NCI-H748 (cell line): ENCODE measurements around the gene NR6A1.

ENCODE experiments used
- DNase-seq: peaks from one replicate; lab custom pipeline; 2025; ENCODE audit not compliant: unreplicated experiment; lab: John Stamatoyannopoulos, UW

NR6A1 gene

DNA sequence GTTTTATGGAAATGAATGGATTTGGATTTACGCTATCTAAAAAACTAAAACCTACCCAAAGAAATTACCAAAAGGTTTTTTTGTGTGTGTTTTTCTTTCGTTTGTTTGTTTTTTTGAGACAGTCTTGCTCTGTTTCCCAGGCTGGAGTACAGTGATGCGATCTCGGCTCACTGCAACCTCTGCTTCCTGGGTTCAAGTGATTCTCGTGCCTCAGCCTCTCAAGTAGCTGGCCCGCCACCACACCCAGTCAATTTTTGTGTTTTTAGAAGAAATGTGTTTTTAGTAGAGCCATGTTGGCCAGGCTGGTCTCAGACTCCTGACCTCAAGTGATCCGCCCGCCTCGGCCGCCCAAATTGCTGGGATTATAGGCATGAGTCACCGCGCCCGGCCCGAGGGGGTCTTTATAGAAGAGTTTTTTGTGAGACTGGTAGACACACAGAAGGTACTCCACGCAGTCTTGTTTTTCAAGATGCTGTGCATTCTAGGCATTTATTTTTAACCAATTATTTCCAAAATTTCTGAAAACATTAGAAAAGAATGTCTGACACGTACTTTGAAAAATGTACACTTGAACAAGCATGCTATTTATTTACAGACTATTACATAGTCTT lies 75.7 kb downstream of the NR6A1 start:
- no peak for DNase-seq

DNA sequence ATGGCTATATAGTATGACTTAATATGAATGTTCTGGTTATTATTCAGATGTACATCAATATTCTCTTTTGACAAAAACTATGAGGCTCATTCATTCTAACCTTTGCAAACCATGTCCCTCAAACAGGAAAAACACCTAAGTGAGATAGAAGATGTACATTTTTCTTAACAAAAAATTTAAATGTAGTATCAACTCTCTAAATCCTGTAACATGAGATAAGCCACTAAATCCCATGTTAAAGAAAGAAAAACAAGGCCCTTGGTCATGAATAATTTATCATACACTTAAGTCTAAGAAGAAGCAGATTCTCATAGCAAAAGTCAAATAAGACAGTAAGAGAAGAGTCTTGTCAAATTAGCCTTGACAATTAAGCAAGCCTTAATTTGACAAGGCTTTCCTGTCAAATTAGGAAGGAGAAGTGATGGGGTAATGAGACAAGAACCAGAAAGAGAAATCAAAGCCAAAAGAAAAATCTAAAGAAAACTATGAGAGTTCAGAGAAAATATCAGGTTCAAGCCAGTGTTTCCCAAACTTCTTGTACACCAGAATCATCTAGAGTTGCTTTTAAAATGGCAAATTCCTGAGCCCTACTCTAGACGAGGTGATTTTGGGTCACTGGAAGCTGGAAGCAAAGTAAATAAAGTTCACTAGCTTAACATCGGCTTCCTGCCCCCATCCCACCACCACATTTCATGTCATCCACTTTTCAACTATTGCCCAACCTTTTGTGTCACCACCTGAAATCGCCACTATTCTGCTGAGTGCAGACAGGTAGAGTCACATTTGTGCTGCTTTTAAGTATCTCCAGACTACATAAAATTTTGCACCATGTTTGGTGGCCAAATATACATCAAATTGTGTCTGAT lies 76.5 kb downstream of the NR6A1 start:
- no peak for DNase-seq

DNA sequence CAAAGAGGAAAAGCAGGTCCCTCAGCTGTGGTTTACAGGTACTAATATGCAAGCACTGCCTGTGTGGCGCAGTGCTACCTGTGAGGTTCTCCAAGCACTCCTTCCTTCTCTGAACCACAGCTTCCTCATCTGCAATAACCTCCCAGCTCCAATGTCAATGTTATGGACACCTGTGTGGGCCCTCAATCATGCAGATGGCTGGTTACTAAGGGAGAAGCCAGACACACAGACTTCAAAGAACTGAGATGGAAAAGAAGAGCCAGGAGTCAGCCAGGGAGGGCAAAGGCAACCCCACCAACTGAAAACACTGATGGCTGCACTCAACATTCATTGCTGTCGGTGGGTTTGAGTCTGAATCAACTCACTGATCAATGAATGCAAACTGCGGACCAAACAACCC lies 77.7 kb downstream of the NR6A1 start:
- DNase-seq, result no peak

DNA sequence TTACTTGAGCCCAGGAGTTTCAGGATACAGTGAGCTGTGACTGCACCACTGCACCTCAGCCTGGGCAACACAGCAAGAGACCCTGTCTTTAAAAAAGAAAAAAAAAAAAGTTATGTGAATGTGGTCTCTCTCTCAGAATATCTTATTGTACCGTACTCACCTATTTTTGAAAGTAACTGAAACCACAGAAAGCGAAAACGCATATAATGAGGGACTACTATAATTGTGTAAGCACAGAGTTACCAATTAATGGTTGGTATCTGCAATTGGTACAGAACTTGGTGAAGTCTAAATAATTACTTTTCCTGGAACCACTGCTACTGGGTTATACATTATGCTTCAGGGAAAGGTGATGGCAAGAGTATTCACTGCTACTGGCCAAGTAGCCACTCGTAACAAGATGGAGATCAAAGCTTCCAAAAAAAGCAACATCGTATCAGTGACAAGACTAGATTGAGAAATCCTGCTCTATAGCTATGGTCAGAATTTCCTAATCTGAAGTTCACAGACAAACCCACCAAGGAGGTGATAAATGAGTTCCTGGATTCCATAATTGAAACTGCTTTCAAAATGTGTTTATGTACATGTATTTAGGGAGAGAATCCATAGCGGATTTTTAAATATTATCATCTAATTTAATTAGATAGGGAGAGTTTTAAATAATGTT lies 82.7 kb downstream of the NR6A1 start:
- DNase-seq, result no peak

DNA sequence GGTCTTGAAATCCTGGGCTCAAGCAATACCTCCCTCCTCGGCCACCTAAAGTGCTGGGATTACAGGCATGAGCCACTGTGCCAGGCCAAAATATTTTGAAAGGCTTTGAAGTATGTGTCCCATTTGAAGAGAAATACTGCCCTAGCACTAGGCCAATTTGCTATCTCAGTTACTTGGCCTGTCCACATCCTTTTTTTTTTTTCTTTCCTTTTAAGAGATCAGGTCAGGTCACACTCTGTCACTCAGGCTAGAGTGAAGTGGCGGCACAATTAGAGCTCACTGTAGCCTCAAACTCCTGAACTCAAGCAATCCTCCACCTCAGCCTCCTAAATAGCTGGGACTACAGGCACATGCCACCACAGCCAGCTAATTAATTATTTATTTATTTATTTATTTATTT lies 84.2 kb downstream of the NR6A1 start:
- DNase-seq, result no peak

DNA sequence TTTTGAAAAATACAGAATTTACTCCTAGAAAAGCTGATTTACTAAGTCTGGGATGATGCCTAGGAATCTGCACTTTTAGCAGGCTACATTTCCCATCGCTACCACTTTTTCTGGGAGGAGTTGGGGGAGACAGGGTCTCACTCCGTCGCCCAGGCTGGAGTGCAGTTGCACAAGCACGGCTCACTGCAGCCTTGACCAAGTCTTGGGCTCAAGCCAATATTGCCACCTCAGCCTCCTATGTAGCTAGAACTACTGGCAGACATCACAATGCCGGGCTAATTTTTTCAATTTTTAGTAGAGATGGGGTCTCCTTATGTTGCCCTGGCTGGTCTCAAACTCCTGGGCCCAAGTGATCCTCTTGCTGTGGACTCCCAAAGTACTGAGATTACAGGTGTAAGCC lies 85.9 kb downstream of the NR6A1 start:
- DNase-seq, result no peak

DNA sequence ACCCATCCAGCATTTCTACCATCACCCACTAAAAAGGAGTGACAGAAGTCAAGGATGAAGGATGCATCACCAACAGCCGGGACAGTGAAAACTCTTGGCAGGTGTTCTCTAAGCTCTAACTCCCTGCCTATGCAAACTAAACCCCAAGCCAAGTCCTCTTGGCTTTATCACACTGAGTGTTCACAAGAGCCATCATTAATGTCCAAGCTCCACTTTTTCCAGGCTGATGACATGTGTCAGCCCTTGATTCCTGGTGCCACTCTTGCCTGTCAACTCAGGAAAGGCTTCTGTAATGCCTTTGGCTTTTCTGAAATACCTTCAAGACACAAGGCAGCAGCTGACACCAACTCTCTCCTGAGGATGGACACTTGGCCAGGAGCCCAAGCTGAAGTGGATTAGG lies 86.9 kb downstream of the NR6A1 start:
- no peak for DNase-seq

DNA sequence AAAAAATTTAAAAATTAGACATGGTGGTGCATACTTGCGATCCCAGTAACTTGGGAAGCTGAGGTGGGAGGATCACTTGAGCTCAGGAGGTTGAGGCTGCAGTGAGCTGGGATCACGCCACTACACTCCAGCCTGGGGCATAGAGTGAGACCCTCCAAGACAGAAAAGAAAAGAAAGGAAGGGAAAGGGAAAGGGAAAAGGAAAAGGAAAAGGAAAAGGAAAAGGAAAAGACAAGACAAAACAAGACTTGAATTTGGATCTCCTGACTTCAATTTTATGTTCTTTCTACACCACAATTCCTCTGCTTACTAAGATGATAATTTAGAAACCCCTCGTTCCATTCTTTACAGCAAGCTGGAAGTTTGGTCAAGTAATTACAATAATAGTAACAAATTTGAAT lies 88.1 kb downstream of the NR6A1 start:
- DNase-seq, result no peak

DNA sequence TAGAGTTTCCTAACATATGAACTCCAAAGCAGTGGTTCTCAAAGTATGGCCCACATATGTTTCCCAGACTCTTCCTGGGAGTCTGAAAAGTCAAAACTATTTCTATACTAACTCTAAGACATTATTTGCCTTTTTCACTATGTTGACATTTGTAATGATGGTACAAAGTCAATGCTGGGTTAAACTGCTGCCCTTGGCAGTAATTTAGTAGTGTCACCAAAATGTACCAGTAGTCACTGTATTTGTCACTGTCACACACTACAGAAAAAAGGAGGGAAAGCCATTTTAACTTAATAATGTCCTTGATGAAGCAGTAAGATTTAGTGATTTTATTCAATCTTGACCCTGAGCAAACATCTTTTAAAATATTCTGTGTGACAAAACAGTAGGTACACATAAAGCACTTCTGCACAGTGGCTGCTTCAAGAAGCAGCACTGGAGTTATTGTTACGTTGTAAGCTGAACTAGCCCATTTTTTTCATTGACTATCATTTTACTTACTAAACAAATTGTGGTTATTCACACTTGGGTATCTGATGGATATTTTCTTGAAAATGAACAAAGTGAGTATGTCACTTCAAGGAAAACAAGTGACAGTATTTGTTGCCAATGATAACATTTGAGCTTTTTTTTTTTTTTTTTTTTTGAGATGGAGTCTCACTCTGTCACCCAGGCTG lies 90.3 kb downstream of the NR6A1 start:
- no peak for DNase-seq

DNA sequence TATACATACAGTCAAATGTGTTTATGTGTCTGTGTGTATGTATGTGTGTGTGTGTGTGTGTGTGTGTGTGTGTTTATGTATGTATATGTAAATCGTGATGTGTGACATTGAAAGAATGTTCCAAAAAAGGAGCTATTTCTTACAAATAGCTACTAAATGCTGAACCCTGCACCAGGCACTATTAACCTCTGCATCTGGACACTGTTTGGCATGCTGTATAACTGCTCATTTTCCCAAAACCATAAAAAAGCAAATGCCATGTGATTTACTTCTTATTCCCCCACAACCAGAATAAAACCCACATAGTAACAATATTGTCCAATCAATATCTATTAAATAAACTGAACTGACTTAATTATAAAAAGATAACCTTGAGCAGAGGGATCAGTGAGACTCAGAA lies 91.1 kb downstream of the NR6A1 start:
- DNase-seq, result no peak

DNA sequence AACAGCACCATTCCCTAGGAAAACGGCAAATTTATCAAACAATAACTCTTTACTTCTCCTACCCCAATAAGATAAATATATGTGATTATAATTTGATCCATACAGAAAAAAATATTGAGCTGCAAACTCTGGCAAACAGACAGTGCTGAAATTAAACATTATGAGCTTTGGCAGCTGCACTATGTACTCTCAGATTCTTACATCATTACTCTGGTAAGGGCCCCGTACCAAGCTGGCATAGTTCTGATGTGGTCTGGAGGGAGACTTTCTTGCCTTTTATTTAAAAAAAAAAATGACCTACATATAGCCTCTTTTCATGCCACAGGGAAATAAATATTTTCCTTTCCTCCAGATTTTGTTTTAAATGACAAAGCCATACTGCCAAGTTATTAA lies 95.0 kb downstream of the NR6A1 start:
- DNase-seq, result no peak

DNA sequence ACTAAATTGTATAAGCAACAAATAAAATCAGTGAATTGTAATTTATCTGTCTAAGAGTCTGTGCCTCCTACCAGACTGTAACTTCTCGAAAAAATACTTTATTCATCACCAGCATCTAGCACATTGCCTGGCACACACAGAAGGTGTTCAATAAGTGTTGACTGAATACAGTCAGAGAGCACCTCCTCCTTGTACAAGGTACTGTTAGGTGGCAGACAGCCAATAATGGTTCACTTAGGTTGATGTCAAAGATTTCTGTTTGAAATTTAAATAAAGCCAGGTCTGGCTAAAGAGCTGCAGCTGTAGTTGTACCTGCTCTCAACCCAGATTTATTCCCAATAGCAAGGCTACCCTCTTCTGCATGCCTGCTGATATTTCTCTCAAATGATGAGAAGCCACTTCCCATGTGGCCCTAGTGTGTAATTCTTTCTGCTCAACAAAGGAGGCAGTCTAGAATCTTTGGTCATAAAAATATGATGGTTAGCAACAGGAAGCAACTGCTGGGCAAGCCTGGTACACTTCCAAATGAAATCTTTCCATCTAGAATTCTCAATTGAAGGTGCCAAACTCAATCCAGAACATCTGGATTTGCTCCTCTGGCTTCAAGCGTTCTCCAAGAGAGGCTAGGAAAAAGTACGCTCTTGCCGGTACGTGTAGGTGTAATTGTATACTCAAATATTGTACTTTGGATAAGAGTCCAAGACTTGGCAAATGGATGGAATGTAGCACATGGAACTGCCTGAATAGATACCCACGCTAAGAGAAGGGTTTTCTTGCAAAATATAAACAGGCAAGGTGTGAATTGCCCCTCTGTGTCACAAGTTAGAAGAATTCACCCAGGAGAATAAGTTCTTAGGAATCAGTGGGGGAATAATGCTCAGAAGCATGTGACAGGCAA lies 95.6 kb downstream of the NR6A1 start:
- no peak for DNase-seq

DNA sequence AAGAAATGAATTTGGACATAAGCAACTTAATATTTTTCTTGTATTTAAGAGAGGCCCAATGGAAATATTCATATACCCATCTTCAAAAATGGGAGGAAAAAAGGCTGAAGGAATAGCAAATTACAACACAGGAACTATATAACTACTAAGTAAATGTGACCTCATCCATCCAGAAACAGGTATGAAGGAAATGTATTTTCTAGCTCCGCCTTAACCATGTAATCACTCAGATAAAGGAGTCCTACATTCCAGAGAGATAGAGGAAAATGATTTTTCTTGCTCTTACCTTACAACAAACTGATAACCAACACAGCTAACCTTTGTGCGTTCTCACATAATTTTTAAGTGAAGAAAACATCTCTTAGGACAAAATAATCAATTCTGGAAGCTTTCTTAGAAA lies 96.5 kb downstream of the NR6A1 start:
- DNase-seq, result no peak

DNA sequence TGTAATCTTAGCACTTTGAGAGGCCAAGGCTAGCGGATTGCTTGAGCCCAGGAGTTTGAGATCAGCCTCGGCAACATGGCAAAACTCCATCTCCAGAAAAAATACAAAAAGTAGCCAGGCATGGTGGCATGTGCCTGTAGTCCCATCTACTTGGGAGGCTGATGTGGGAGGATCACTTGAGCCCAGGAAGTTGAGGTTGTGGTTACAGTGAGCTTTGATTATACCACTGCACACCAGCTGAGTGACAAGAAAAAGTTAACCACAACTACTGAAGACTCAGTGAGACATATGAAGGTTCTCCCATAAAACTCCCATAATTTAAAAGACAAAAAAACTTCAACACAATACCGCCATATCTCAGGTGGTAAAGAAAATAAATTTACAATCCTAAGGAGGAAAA lies 98.0 kb downstream of the NR6A1 start:
- no peak for DNase-seq

DNA sequence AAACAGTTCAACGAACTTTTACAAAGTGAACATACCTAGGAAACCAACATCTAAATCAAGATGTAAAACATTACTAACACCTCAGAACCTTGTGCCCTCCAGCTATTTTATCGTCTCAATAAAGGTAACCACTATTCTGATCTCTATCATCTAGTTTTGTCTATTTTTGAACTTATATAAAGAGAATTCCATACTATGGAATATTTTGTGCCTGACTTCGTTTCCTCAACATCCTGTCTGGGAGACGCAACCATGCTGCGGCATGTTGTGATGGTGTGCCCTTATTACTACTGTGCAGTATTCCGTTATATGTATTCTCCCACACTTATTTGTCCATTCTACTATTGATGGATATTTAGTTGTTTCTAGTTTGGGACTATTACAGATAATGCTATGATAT lies 99.2 kb downstream of the NR6A1 start:
- no peak for DNase-seq

DNA sequence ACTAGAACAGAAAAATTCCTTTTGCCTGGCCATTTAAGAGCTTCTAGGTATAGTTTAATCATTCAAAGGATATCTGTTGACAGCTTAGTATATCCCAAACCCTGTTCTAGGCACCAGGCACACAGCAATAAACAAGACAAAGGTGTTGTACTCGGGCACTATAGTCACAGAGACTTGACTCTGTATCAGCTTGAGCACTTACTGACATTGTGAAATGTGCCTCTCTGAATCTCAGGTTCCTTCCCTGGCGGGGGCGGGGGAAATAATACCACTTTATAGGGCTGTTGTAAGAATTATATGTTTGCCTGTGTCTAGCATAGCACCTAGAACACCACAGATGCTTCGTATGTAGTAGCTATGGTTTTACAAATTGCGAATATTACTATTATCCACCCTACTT lies 104.5 kb downstream of the NR6A1 start:
- DNase-seq, result no peak

DNA sequence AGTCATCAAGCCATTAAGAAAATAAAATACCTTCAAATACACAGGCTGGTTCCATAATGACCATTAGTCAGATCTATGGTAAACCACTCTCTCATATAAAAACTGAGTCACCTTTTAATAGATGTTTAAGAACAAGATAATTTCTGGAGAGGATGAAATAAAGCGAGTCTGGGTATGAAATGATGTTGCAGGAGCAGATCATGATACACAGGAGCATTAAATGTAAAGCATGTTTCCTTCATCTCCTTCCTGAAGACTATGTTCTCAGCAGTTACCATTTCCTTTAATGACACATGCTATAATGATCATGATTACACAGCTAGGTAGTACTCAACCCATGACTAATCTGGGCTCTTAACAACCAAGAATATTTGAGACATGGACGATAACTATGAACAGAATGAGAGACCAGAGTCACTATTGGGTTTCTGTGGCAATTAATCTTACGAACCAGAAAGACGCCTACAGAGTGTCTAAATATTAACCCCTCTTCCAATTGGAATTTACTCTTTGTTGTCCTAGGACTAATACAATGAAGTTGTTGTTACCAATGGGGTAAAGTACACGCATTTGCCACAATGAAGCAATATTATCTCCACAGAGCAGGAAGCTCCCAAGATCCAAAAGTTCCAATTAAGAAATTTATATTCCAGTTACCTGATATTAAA lies 105.6 kb downstream of the NR6A1 start:
- DNase-seq, result no peak

DNA sequence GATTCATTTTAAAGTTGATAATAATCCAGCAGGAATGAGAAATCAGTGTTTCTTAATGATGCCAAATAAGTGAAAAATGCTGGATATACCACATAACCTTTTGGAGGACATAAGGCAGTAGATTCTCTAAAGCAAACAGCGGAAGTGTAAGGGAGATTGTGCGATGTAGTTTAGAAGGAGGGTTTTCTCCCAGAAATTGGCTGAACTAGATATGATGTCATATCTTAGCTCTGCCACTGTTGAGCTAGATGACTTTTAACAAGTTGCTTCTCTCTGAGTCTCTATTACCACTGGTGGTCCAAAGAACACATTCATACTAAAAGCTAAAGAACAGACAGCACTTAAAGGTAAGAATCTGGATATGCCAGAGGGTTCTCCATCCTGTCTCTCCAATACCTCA lies 107.0 kb downstream of the NR6A1 start:
- no peak for DNase-seq

DNA sequence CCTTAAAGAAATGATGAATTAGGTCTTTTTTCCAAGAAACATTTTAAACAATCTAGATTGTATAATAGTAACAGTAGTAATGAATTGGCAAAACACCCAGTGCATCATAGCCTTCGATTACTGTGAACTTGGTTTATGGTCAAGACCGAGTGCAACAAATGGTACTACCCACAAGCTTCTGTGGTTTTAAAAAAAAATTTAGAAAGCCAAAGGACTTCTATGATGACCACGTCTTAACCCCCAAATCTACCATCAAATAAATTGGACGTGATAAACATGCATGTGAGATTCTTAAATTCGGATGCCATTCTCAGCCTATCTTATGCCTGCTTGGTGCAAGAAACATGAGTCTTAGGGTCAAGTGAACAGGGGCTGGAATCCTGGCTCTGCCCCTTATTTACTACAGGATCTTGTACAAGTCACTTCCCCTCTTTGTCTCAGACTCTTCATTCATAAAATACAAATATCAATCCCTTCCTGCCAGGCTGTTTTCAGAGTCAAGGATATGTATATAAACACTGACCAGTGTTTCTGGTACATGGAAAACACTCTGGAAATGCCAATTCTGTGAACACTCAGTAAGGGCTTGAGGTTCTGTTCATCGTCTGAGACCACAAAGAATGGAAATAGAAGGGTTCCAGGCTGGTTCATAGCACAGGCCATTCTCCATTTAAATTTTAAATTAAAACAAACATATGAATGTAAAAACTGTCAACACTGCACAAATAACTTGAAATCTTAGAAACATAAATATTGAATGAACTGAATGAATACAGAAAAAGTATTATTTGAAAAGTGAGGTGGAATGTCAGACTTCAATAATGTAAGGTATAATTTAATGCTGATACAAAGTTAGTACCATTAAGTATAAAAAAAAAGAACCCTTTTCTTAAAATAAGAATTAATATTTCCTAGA lies 107.8 kb downstream of the NR6A1 start:
- DNase-seq, result no peak
